GM18505 (cell line): Measurements from ENCODE around the gene ERMP1.
"Not testable (repeated sequence)": the region's sequence is repeated elsewhere in the genome, so short reads cannot be mapped to it uniquely, and the experiment has no call there.

ENCODE experiments used
- ATAC-seq: cut with Tn5 transposase; IDR thresholded peaks from one replicate; pipeline ENCODE4 v1.9.1; 2021; ENCODE audit not compliant: unreplicated experiment
- POLR2A ChIP-seq: IDR thresholded peaks from 4 replicates; pipeline ENCODE4 v1.6.1; 2011; ENCODE audit warnings: borderline replicate concordance; ENCODE audit not compliant: insufficient read depth, insufficient read length; ENCODE audit errors: extremely low read depth

ERMP1 gene

DNA sequence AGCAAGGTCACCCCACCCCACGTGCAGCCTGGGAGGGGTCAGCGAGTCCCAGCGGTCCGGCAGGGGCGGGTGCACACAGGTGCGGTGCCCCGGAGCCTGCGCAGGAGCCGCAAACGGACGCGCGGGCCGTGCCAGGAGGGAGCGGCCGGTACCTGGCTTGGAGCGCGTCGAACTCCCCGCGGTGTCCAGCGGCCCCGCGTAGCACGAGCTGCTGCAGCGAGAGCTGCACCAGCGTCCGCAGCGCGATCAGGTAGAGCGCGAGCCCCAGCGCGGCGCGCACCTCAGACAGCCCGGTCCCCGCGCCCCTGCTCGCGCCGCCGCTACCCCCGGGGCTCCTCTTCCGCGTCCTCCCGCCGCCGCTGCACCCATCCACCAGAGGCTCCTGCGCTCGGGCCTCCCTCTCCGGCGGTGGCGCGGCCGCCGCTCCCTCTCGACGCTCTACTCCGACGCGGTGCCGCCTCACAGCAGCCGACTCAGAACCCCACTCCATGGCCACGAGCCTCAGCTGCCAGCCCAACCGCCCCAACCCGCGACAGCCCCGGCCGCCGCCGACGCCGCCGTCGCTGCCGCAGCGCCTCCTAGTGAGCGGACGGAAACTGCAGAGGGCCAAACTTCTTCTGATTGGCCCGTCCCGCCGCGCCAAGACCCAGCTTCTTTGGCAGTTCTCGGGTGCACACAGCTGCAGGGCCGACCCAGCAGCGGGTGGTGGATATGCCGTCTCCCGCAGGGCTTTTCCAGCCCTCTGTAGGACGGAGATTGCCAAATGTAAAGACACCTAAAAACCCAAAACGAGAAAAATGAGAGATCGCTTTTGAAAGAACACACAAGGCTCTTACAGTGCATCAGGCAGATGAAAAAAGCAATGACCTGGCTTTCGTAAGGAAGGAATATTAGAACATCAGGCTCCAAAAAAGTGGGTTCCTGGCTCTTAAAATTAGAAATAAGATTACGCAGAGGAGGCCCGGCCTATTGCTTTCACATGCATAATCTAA lies at the start of gene ERMP1:
ERMP1 (minus strand) TSS at position 580 of the 992 bp plus-strand sequence; CDS start at position 490, 90 bp downstream.
- peak; percentile 80 for ATAC-seq
- TF ChIP-seq POLR2A = peak; percentile 80

- ATAC-seq = not testable (repeated sequence)
Measured at GRCh38 chr9:5882244-5883012, 49.5 kb upstream of the ERMP1 start.

DNA sequence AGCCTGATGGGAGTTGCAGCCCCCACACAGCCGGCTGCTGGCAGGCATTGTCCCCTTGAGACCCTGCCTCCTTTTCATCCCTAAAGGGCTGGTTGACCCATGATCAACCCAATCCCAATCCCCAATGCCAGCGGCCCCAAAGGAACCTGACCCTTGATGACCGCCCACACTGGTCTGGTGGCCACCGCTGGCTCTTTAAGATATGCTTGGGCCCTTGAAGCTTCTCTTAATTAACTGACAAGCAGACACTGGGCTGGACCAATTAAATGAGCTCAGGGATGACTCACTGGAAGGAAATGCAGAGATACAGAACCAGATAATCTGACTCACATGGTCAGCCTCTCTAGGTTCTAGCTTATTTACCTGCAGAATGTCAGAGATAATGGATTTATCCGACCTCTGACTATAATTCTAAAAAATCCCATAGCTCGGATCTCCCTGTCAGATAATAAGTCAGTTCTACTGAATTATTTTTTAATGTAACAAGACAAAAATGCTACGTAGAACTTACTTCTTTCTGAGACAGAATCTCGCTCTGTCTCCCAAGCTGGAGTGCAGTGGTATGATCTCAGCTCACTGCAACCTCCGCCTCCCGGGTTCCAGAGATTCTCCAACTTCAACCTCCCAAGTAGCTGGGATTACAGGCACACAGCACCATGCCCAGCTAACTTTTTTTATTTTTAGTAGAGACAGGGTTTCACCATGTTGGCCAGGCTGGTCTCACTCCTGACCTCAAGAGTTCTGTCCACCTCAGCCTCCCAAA lies 46.7 kb upstream of the ERMP1 start:
- ATAC-seq = no peak
- no peak for TF ChIP-seq POLR2A

- no peak for TF ChIP-seq POLR2A
- no peak for ATAC-seq
Measured at GRCh38 chr9:5876711-5877110, 43.8 kb upstream of the ERMP1 start.

DNA sequence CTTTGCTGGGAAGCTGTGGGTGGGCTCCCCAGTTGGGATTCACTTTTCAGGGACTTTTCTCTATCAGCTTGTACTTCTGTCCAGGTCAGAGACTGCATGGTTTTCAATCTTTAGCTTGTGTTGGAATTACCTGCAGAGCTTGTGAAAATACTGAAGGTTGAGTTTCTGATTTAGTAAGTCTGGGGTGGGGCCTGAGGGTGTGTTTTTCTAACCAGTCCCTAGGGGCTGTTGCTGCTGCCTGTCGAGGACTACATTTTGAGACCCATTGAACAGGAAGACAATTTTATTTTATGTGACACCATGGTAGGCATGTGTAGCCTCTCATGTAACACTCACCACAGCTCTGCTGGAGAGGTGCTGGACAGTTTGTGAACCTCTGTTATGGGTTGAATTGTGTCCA lies 43.1 kb upstream of the ERMP1 start:
- ATAC-seq = no peak
- no peak for TF ChIP-seq POLR2A

DNA sequence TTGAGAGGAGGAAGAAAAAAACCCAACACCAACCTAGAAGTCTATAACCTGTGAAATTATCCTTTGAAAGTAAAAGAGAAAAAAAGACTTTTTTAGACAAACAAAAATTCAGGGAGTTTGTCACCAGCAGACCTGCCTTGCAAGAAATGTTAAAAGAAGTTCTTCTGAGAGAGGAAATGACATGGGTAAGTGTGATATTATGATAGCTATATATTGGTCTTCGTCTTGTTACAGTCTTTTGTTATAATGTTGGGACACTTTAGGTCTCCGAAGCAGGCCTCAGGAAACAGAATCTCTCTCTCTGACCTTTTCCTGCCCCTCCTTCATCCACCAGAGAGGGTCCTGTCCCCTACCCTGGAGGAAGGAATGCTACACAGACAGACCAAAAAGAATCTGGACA lies 41.1 kb upstream of the ERMP1 start:
- TF ChIP-seq POLR2A = no peak
- ATAC-seq = no peak

DNA sequence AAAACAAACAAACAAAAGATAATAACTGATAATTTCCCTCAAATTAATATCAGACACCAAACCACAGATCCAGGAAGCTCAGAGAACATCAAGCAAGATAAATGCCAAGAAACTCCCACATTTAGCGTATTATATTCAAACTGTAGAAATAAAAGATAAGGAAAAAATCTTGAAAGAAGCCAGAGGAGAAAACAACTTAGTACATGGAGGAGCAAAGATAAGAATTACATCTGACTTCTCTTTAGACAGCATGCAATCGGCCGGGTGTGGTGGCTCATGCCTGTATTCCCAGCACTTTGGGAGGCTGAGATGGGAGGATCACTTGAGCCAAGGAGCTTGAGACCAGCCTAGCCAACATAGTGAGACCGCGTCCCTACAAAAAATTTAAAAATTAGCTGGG lies 40.5 kb upstream of the ERMP1 start:
- no peak for ATAC-seq
- no peak for TF ChIP-seq POLR2A

- no peak for ATAC-seq
- no peak for TF ChIP-seq POLR2A
Measured at GRCh38 chr9:5872511-5872910, 39.6 kb upstream of the ERMP1 start.

GRCh38 chr9:5871785-5872184 lies 38.9 kb upstream of the ERMP1 start:
- ATAC-seq = no peak
- no peak for TF ChIP-seq POLR2A

DNA sequence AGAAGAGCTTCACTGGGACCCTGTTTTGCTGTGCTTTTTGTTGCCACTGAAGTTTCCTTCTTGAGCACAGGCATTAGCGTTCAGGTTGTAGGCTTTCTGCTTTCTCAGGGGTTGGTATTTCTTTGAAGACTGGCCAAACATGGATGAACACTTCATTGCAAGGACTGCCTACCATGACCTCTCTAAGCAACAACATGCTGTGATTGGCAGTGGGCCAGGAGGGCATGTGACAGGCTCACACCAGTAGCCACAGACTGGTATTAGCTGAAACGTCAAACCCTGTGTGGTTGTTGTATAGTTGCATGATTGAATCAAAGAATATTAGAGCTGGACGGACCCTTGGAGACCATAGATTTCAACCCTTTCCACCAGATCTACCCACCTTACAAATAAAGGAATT lies 37.8 kb upstream of the ERMP1 start:
- no peak for TF ChIP-seq POLR2A
- ATAC-seq = no peak

DNA sequence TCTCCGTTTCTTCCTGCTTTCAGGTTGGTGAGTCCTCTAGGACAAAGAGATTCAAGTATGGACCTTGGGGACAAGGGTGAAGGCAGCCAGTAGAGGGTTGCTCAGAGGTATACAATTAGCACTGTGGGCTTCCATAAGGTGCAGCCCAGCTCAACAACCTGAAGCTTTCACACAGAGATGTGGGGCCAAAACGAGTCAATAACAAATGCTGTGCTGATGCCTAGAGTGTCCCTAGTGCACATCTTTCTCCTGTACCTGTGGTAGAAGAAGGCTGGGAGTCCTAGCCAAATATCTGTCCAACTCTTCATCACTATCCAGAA lies 37.1 kb upstream of the ERMP1 start:
- no peak for TF ChIP-seq POLR2A
- ATAC-seq = no peak

DNA sequence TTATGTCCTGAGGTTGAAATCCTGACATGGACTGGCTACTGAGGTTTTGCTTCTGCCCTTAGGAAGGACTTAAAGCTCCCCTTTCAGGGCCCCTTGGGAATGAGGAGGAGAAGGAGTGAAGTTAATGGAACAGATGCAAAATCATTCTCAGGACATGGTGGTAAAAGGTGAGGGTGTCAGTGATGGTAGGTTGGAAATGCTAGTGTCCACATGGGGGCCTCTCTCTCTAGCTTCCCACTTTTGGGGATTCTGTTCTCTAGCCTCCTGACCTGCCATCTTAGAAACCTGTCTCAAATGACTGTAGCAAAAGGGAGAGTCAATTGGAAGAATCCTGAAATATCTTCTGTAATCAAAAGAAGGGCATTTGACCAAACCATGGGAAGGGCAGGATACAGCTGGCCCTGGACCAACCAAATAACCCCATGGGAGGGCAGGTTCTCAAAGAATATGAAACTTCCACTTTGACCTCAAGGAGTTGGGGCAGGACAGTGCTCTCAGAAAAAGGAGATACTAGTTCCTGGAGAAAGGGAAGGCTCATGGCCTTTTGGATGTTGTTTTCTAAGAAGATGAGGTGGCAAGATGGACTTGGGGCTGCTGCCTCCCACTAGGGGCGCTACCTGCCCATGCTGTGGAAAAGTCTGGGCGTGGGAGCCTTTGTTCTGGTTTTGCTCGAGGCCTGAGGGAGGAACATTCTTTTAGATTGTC lies 36.5 kb upstream of the ERMP1 start:
- no peak for ATAC-seq
- TF ChIP-seq POLR2A = no peak

DNA sequence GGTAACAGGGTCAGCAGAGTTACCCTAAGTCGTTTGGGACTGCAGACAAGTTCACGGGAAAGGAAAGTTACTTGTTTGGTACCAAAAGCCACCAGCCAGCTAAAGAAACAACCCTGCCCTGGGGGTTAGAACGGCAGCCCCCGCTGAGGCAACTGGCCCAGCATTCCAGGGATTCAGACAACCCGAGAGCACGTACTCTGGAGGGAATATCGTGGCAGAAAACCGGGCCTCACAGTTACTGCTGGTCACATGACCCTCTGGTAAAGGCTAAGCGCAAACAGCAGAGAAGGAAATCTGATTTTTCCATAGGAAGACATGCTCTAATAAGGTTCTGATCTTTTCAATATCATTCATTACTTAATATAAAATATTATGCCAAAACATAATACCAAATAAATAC lies 35.3 kb upstream of the ERMP1 start:
- ATAC-seq = no peak
- no peak for TF ChIP-seq POLR2A
